ENCODE data around the gene ABCA2. TPM values are rescaled to one million over a fixed set of nuclear protein-coding genes. Genes with fewer than 3 reads are reported as not detected.

The ABCA2 gene
- total RNA-seq, 4 donors from 2014 or later, result 18.2 to 27.6 (median 23.7) TPM

DNA sequence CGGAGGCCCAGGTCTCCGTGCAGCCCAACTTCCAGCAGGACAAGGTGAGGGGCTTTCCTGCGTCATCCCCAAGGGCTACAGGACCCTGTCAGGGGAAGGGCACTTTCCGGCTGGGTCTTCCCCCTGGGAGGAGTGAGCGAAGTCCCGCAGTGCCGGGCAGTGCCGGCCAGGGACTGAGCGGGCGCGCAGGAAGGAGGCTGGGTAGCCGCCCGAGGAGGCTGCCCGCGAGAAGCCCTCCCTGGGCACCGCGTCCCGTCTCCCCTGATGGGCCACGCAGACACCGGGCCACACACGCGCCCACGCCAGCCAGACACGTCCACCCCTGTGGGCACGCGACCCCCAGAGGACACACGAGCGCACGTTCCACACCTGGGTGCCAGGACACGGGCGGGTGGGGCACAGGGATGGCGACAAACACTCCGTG lies 50.4 kb downstream of the ABCA2 start:
- H3K4me3 ChIP-seq (ENCODE audit: low read depth, poor library complexity, severe bottlenecking), result no peak overlapping the region
- intact Hi-C loops (cut with DNase I; ENCODE audit: low total_unique reads), result no loop called here
- no peak for DNase-seq (ENCODE audit: low spot score in 2 of 2)
- 34 to 72% methylated on average over 3 to 21 of the region's 33 CpGs for WGBS, 2 donors
- TF ChIP-seq, protein P1, sequence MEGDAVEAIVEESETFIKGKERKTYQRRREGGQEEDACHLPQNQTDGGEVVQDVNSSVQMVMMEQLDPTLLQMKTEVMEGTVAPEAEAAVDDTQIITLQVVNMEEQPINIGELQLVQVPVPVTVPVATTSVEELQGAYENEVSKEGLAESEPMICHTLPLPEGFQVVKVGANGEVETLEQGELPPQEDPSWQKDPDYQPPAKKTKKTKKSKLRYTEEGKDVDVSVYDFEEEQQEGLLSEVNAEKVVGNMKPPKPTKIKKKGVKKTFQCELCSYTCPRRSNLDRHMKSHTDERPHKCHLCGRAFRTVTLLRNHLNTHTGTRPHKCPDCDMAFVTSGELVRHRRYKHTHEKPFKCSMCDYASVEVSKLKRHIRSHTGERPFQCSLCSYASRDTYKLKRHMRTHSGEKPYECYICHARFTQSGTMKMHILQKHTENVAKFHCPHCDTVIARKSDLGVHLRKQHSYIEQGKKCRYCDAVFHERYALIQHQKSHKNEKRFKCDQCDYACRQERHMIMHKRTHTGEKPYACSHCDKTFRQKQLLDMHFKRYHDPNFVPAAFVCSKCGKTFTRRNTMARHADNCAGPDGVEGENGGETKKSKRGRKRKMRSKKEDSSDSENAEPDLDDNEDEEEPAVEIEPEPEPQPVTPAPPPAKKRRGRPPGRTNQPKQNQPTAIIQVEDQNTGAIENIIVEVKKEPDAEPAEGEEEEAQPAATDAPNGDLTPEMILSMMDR (IDR thresholded peaks at IDR 0.05), result no peak
- no peak for TF ChIP-seq POLR2A (IDR thresholded peaks at IDR 0.05)

DNA sequence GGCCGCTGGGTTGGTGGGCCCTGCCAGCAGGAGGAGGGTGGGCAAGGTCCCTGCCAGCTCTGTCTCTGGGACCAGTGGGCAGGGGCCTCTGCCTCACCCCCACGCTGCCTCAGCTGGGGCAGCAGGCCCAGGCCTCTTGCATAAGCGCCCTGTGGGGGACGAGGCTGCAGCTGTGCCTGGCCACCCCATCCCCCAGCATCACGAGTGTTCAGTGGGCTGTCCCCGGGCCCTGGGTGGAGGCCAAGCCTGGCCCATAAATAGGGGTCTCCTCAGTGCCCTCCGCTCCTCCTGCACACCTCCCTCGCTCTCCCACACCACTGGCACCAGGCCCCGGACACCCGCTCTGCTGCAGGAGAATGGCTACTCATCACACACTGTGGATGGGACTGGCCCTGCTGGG lies 50.8 kb downstream of the ABCA2 start, which contains the start of gene PTGDS:
TSS of gene PTGDS (plus strand) at position 282 of the 400 bp plus-strand sequence. CDS start at position 357, 75 bp downstream.
- no peak for DNase-seq (ENCODE audit: low spot score in 2 of 2)
- 72 to 84% methylated on average over 8 to 9 of the region's 10 CpGs for WGBS, 2 donors
- H3K4me3 ChIP-seq (ENCODE audit: low read depth, poor library complexity, severe bottlenecking), result no peak within 1 kb of the TSS
- intact Hi-C loops (cut with DNase I; ENCODE audit: low total_unique reads), result no loop called here
- TF ChIP-seq, protein P1 (IDR thresholded peaks at IDR 0.05), result no peak
- no peak for TF ChIP-seq POLR2A (IDR thresholded peaks at IDR 0.05)

DNA sequence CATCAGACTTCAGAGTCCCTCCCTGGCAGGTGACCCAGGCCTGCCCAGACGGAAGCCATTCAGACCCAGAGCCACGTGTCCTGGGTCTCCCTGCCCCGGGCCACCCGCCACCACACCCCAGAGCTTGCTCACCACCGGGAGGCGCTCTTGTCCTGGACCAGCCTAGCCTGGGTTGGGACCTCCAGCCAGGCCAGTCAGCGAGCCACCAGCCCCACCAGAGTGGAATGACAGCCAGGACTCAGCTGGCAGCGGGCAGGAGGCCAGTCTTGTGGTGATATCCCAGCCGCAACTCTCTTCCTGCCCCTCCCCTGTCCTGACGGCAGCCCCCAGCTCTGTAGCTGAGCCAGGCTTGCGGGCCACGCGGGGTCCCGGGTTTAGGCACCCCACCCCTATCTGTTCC lies 52.4 kb downstream of the ABCA2 start:
- DNase-seq (ENCODE audit: low spot score in 2 of 2), result no peak
- H3K4me3 ChIP-seq (ENCODE audit: low read depth, poor library complexity, severe bottlenecking), result no peak overlapping the region
- WGBS, 2 donors, result 30 to 44% methylated on average over 7 to 14 of the region's 14 CpGs
- intact Hi-C loops (cut with DNase I; ENCODE audit: low total_unique reads), result no loop called here
- TF ChIP-seq, protein P1 (IDR thresholded peaks at IDR 0.05), result no peak
- TF ChIP-seq POLR2A (IDR thresholded peaks at IDR 0.05), result no peak

DNA sequence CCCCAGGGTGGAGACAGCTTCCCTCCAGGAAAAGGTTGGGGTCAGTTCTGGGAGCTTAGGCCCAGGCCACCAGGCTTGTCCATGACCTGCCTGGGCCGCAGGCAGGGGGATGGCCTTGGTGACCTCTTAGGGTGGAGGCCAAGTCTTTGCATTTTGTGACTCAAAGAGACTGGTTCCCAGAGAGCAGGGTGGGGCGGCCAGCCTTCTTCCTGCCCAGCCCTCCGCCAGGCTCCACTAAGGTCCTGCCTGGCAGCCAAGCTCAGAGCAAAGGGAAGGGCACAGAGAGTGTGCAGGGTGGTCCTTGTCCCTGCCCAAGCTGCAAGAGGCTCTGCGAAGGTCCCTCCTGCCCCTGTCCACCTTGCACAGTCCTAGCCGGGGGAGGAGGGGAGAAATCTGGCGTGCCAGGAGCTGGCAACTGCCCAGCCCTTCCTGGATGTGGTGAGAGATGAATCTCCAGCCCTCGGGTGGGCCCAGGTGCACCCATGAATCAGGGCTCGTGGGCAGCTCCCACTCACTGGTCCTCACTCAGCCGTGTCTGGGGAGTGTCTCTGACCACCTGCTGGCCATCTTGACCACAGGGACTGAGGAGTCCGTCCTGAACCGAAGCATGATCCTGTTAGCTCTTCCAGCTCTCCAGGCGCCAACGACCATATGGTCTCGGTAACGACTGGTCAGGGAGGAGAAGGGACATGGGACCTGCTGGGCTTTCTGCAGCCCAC lies 53.1 kb downstream of the ABCA2 start:
- no peak overlapping the region for H3K4me3 ChIP-seq (ENCODE audit: low read depth, poor library complexity, severe bottlenecking)
- no peak for DNase-seq (ENCODE audit: low spot score in 2 of 2)
- 43 to 45% methylated on average over 13 to 14 of the region's 15 CpGs for WGBS, 2 donors
- intact Hi-C loops (cut with DNase I; ENCODE audit: low total_unique reads), result no loop called here
- TF ChIP-seq, protein P1 (IDR thresholded peaks at IDR 0.05), result no peak
- TF ChIP-seq POLR2A (IDR thresholded peaks at IDR 0.05), result no peak

DNA sequence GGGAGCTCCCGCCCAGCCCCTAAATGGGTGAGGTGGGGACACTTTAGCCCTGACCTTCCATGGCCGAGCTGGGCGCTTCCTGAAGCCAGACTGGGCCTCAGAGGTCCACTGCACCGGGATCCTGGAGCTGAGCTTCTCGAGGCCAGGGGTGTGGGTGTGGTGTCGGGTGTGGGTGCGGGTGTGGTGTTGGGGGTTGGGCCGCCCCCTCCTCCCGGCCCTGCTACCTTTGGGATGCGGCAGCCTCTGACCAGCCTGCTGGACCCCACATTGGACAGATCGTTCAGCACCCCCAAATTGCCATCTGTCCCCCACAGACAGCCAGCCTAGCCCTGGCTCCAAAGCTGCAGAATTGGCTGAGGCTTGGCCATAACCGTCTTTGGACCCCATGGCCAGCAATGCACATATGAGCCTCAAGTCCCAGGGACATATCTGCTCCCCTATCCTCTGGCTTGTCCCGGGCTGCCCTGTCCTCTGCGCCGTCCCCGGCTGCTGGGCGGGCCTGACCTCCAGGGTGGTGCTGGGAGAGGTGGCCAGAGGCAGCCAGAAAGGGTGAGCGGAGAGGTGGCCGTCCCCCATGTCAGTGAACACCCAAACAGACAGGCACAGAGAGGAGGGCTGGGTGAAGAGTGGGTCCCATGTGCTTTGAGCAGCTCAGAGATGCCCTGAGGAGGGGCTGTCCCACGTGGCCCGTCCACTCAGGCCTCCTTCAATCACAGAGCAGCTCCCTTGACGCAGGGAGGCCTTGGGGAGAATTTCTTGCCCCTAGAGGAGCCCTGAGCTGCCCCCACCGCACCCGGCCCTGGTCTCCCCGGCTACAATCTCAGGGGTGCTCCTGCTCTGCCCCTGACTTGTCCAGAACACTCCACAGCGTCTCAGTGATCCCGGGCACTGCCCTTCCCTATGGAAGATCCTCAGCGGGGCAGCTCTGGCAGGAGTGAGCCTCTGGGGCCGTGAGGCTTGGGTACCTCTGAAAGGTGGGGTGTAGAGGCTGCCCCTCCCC lies 54.1 kb downstream of the ABCA2 start:
- no peak overlapping the region for H3K4me3 ChIP-seq (ENCODE audit: low read depth, poor library complexity, severe bottlenecking)
- WGBS, 2 donors, result 82 to 85% methylated on average over 27 to 29 of the region's 29 CpGs
- intact Hi-C loops (cut with DNase I; ENCODE audit: low total_unique reads), result no loop called here
- TF ChIP-seq, protein P1 (IDR thresholded peaks at IDR 0.05), result no peak
- TF ChIP-seq POLR2A (IDR thresholded peaks at IDR 0.05), result no peak
- no peak for DNase-seq (ENCODE audit: low spot score in 2 of 2)
